ENCODE results near the gene FUT7. TPM values are rescaled to one million over a fixed set of nuclear protein-coding genes. Genes with fewer than 3 reads are reported as not detected.

Gene FUT7
- total RNA-seq, 1 experiment from 2014 or later: not detected

DNA sequence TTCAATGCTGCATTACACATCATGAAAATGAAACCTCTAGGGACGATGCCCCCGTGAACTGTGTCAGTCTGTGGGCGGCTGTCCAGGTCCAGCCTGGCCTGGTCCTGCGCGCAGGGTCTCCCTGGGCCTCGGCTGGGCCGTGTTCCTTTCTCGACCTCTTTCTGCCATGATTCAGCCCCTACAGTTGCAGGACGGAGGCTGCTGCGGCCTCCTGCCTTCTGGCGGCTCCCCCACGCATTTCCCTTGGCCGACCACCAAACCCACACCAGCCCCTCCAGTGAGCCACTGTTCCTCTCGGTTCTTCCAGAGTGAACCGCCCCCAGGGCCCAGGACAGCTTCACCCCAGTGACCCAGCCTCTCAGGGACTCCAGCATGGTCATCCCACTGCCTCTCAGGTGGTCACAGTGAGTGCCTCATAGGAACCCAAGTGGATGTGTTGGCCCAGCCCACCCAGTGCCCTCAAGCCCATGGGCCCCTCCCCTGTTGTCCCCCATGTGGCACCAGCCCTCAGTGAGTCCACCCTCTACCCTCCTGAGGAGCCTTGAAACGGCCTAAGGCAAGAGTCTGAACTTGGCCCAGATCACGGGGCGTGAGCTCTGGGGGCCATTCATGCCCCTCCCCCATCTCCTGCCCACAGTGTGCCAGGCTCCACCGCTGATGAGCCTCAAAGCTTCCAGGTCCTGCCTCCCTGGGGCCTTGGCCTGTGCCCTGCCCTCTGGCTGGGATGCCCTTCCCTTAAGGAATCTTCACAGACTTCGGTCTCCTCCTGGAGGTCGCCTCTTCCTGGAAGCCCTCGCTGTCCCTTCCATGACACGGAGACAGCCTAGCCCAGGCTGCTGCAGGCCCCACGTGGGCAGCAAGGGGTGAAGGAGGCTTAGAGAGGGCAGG is 25.5 kb downstream of the FUT7 start:
- Histone ChIP-seq H2BK20ac (ENCODE audit: low read depth, low read length, poor library complexity, severe bottlenecking) (no peak overlapping the region), H2BK15ac (ENCODE audit: low read depth, low read length) (no peak overlapping the region), H2AK5ac (ENCODE audit: insufficient read length, low read length) (no peak overlapping the region), H4K20me1 (ENCODE audit: control insufficient read depth, insufficient read depth, insufficient read length) (no peaks in the 10 kb centered on the region), H3K56ac (ENCODE audit: insufficient read length, low read depth, low read length) (no peak overlapping the region), H3K9me3 (ENCODE audit: control insufficient read depth, low read depth, low read length) (no peaks in the 10 kb centered on the region), H3K18ac (ENCODE audit: insufficient read length, low read depth, low read length) (no peak overlapping the region), H2AFZ (ENCODE audit: low read length) (no peak overlapping the region), H3K4me2 (ENCODE audit: insufficient read depth, insufficient read length, low read length) (no peak overlapping the region), H2BK120ac (ENCODE audit: low read depth, low read length, poor library complexity, severe bottlenecking) (no peak overlapping the region), H3K27ac (ENCODE audit: insufficient read length, low read depth, low read length) (no peak overlapping the region), H3K14ac (ENCODE audit: insufficient read depth, low read length) (no peak overlapping the region; the same call in 1 of the 2 replicates), H3K4ac (ENCODE audit: low read depth, low read length) (no peak overlapping the region), H3K79me1 (ENCODE audit: insufficient read depth, low read depth, low read length, poor library complexity, severe bottlenecking) (no peaks in the 10 kb centered on the region), H4K8ac (replicated peaks; ENCODE audit: insufficient read length, low read depth, low read length) (no peak overlapping the region), H3K9ac (ENCODE audit: extremely low read depth, insufficient read length, low read length) (no peak overlapping the region), H3K27me3 (ENCODE audit: insufficient read depth, low read length) (no peaks in the 10 kb centered on the region), H3K4me1 (ENCODE audit: insufficient read depth, low read length) (no peaks in the 10 kb centered on the region), H2BK12ac (ENCODE audit: insufficient read length, low read depth, low read length) (no peak overlapping the region), H3K23me2 (ENCODE audit: insufficient read length, low read depth, low read length, poor library complexity, severe bottlenecking) (no peaks in the 10 kb centered on the region), H4K5ac (ENCODE audit: insufficient read length, low read depth, low read length) (no peak overlapping the region), H3K79me2 (ENCODE audit: insufficient read depth, low read length) (no peaks in the 10 kb centered on the region), H4K91ac (ENCODE audit: insufficient read length, low read depth, low read length) (no peak overlapping the region), H3T11ph (ENCODE audit: low read length) (no peak overlapping the region), H3K23ac (ENCODE audit: insufficient read length, low read depth, low read length) (no peak overlapping the region), H2BK5ac (ENCODE audit: insufficient read length, low read length) (no peak overlapping the region)
- Mint-ChIP-seq H3K27ac (peak overlapping the region in 1 of 3 experiments; percentile 40; a peak in 1 of 7 replicates), H3K4me3 (no peak overlapping the region), H3K4me1 (no peaks in the 10 kb centered on the region), H3K36me3 (ENCODE audit: insufficient read depth in 1 of 3, low read depth in 3 of 3) (peaks cover 5 to 6% (median 5%) of the 10 kb centered on the region in 3 experiments; a peak in 5 of 7 replicates), H3K27me3 (ENCODE audit: low read depth) (peaks cover 10% of the 10 kb centered on the region), H3K9me3 (peaks cover 16 to 19% of the 10 kb centered on the region in 2 experiments)
- DNase-seq: no peak
- WGBS (ENCODE audit: extremely low coverage, insufficient read length, low lambda C conversion rate): no CpG with 5 or more reads among the region's 24 CpGs
- TF ChIP-seq, protein P1, sequence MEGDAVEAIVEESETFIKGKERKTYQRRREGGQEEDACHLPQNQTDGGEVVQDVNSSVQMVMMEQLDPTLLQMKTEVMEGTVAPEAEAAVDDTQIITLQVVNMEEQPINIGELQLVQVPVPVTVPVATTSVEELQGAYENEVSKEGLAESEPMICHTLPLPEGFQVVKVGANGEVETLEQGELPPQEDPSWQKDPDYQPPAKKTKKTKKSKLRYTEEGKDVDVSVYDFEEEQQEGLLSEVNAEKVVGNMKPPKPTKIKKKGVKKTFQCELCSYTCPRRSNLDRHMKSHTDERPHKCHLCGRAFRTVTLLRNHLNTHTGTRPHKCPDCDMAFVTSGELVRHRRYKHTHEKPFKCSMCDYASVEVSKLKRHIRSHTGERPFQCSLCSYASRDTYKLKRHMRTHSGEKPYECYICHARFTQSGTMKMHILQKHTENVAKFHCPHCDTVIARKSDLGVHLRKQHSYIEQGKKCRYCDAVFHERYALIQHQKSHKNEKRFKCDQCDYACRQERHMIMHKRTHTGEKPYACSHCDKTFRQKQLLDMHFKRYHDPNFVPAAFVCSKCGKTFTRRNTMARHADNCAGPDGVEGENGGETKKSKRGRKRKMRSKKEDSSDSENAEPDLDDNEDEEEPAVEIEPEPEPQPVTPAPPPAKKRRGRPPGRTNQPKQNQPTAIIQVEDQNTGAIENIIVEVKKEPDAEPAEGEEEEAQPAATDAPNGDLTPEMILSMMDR (conservative IDR thresholded peaks at IDR 0.05): no peak

Measured in H9 (cell line).